Measurements from ENCODE around the gene CIROP. TPM values are rescaled to one million over a fixed set of nuclear protein-coding genes. Genes with fewer than 3 reads are reported as not detected.
A peak's percentile ranks its signal among the peaks of the same experiment; 100 is the strongest.

CIROP gene
- total RNA-seq, 1 experiment from 2014 or later, result not detected

- Histone ChIP-seq H3K27ac (no peak overlapping the region), H3K27me3 (ENCODE audit: insufficient read depth, low read depth) (no peaks in the 10 kb centered on the region), H3K79me2 (ENCODE audit: low read depth) (peaks cover 20% of the 10 kb centered on the region), H4K20me1 (ENCODE audit: insufficient read depth) (no peaks in the 10 kb centered on the region), H3K36me3 (ENCODE audit: low read depth) (peaks cover 30% of the 10 kb centered on the region), H3K9me2 (ENCODE audit: insufficient read depth) (no peaks in the 10 kb centered on the region), H2AFZ (no peak overlapping the region), H3F3A (ENCODE audit: insufficient read depth, low read depth) (peaks cover 3% of the 10 kb centered on the region; the same call in 1 of the 2 replicates), H3K4me2 (no peak overlapping the region), H3K4me1 (replicated peaks; ENCODE audit: insufficient read depth) (no peaks in the 10 kb centered on the region), H3K9me3 (ENCODE audit: insufficient read depth, low read depth) (no peaks in the 10 kb centered on the region), H3K4me3 (no peak overlapping the region)
- no peak for DNase-seq
- no peak for TF ChIP-seq EZH2 (IDR thresholded peaks at IDR 0.05; ENCODE audit: low read depth)
- no peak for TF ChIP-seq CTCF (conservative IDR thresholded peaks at IDR 0.05)
- POLR2A ChIA-PET (ENCODE audit: unreplicated experiment), result no interaction called here
- intact Hi-C loops (cut with micrococcal nuclease; ENCODE audit: unreplicated experiment), result no loop called here
- CTCF ChIA-PET, result no interaction called here
- no TSS peak for BruUV-seq (replicated peaks)
Observed at GRCh38 chr14:23086565-23086964, 18.2 kb downstream of the CIROP start.

- POLR2A ChIA-PET (ENCODE audit: unreplicated experiment), result no interaction called here
- no peaks in the 10 kb centered on the region for H3K9me3 ChIP-seq (ENCODE audit: insufficient read depth, low read depth)
Observed at GRCh38 chr14:23085458-23085857, 19.3 kb downstream of the CIROP start.

DNA sequence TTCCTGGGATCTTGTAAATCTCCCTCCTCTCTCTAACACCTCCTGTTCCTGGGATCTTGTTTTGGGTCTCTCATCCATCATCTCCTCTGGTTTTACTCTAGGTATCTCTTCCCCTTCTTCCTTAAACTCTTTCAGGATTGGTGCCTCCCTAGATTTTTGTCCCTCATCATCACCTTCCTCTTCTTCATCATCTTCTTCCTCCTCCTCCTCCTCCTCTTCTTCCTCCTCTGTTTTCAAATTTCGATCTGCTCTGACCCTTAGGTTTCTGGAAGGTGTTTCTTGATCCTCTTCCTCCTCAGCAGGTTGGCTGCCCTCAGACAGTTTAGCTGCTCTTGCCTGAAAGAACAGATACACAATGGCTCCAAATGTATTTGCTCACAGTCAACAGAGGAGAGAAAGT lies 24.3 kb downstream of the CIROP start:
- no peak for DNase-seq
- Histone ChIP-seq H3K79me2 (ENCODE audit: low read depth) (peaks cover 11% of the 10 kb centered on the region; the same call in 1 of the 2 replicates), H3K27me3 (ENCODE audit: insufficient read depth, low read depth) (no peaks in the 10 kb centered on the region), H3K9me3 (ENCODE audit: insufficient read depth, low read depth) (no peaks in the 10 kb centered on the region), H3F3A (ENCODE audit: insufficient read depth, low read depth) (peaks cover 52% of the 10 kb centered on the region), H4K20me1 (ENCODE audit: insufficient read depth) (no peaks in the 10 kb centered on the region), H2AFZ (no peak overlapping the region), H3K4me1 (replicated peaks; ENCODE audit: insufficient read depth) (peaks cover 52% of the 10 kb centered on the region), H3K27ac (peak overlapping the region; percentile 96), H3K9me2 (ENCODE audit: insufficient read depth) (no peaks in the 10 kb centered on the region), H3K36me3 (ENCODE audit: low read depth) (peaks cover 37% of the 10 kb centered on the region), H3K4me2 (no peak overlapping the region), H3K4me3 (no peak overlapping the region)
- TF ChIP-seq CTCF (conservative IDR thresholded peaks at IDR 0.05) (no peak), EZH2 (IDR thresholded peaks at IDR 0.05; ENCODE audit: low read depth) (no peak)
- intact Hi-C loops (cut with micrococcal nuclease; ENCODE audit: unreplicated experiment), result no loop called here
- POLR2A ChIA-PET (ENCODE audit: unreplicated experiment), result no interaction called here
- CTCF ChIA-PET, result no interaction called here
- BruUV-seq (replicated peaks), result TSS peak; percentile 72

More at GRCh38 chr14:23085458-23085857, 19.3 kb downstream of the CIROP start:
- Histone ChIP-seq H3K36me3 (ENCODE audit: low read depth) (peaks cover 29% of the 10 kb centered on the region), H3F3A (ENCODE audit: insufficient read depth, low read depth) (peaks cover 14% of the 10 kb centered on the region; the same call in 1 of the 2 replicates), H3K9me2 (ENCODE audit: insufficient read depth) (no peaks in the 10 kb centered on the region), H3K4me1 (replicated peaks; ENCODE audit: insufficient read depth) (peaks cover 4% of the 10 kb centered on the region; the same call in 1 of the 2 replicates), H2AFZ (no peak overlapping the region), H3K27ac (no peak overlapping the region), H3K4me2 (no peak overlapping the region), H3K79me2 (ENCODE audit: low read depth) (peaks cover 10% of the 10 kb centered on the region; the same call in 1 of the 2 replicates), H3K4me3 (no peak overlapping the region), H3K27me3 (ENCODE audit: insufficient read depth, low read depth) (no peaks in the 10 kb centered on the region), H4K20me1 (ENCODE audit: insufficient read depth) (no peaks in the 10 kb centered on the region)
- no TSS peak for BruUV-seq (replicated peaks)
- CTCF ChIA-PET, result interaction anchor here (0.6 kb wide), 1 partner anchor 91 kb away, joined by 4 read pairs; no protein-coding TSS in a partner anchor
- TF ChIP-seq CTCF (conservative IDR thresholded peaks at IDR 0.05) (no peak), EZH2 (IDR thresholded peaks at IDR 0.05; ENCODE audit: low read depth) (no peak)
- intact Hi-C loops (cut with micrococcal nuclease; ENCODE audit: unreplicated experiment), result no loop called here
- no peak for DNase-seq
